Vagina (tissue), 2 donors: ENCODE results near the gene CTDSPL.
A peak's percentile ranks its signal among the peaks of the same experiment; 100 is the strongest.

ENCODE experiments used
- POLR2AphosphoS5 ChIP-seq, 2 donors: sonication (generic); formaldehyde crosslinking; IDR thresholded peaks; one replicate each; pipeline ENCODE4 v1.9.0; 2017; ENCODE audit warnings: antibody characterized with exemption in 2 of 2, mild to moderate bottlenecking in 2 of 2, low read depth in 1 of 2; ENCODE audit not compliant: insufficient read depth in 1 of 2
- TF ChIP-seq, protein P1 (sequence below), 3 experiments: fragments of 450-650 bp in 2 of 3; fragments of 200-600 bp in 1 of 3; sonication (generic) in 1 of 3; IDR thresholded peaks; one replicate each; pipeline ENCODE4 v1.5.1; 2017 to 2019; ENCODE audit warnings: antibody characterized with exemption in 3 of 3, mild to moderate bottlenecking in 2 of 3, moderate library complexity in 2 of 3

- TF ChIP-seq, protein P1, sequence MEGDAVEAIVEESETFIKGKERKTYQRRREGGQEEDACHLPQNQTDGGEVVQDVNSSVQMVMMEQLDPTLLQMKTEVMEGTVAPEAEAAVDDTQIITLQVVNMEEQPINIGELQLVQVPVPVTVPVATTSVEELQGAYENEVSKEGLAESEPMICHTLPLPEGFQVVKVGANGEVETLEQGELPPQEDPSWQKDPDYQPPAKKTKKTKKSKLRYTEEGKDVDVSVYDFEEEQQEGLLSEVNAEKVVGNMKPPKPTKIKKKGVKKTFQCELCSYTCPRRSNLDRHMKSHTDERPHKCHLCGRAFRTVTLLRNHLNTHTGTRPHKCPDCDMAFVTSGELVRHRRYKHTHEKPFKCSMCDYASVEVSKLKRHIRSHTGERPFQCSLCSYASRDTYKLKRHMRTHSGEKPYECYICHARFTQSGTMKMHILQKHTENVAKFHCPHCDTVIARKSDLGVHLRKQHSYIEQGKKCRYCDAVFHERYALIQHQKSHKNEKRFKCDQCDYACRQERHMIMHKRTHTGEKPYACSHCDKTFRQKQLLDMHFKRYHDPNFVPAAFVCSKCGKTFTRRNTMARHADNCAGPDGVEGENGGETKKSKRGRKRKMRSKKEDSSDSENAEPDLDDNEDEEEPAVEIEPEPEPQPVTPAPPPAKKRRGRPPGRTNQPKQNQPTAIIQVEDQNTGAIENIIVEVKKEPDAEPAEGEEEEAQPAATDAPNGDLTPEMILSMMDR (IDR thresholded peaks at IDR 0.05): no peak
- peak in 1 of 2 donors; percentile 31 for TF ChIP-seq POLR2AphosphoS5 (IDR thresholded peaks at IDR 0.05; ENCODE audit: insufficient read depth in 1 of 2, low read depth in 1 of 2)
These were observed 82.1 kb downstream of the CTDSPL start for GRCh38 chr3:37943631-37944314.
